GM12872 (cell line): ENCODE measurements around the gene GSTP1.

Experiments
- TF ChIP-seq, protein P1 (sequence below): IDR thresholded peaks from 3 replicates; pipeline ENCODE4 v1.5.1; 2011; ENCODE audit warnings: low read depth, mild to moderate bottlenecking, low read length, moderate library complexity; ENCODE audit not compliant: insufficient read depth

Gene GSTP1

GRCh38 chr11:67584881-67585873 is 1.6 kb downstream of the GSTP1 start:
- TF ChIP-seq, protein P1, sequence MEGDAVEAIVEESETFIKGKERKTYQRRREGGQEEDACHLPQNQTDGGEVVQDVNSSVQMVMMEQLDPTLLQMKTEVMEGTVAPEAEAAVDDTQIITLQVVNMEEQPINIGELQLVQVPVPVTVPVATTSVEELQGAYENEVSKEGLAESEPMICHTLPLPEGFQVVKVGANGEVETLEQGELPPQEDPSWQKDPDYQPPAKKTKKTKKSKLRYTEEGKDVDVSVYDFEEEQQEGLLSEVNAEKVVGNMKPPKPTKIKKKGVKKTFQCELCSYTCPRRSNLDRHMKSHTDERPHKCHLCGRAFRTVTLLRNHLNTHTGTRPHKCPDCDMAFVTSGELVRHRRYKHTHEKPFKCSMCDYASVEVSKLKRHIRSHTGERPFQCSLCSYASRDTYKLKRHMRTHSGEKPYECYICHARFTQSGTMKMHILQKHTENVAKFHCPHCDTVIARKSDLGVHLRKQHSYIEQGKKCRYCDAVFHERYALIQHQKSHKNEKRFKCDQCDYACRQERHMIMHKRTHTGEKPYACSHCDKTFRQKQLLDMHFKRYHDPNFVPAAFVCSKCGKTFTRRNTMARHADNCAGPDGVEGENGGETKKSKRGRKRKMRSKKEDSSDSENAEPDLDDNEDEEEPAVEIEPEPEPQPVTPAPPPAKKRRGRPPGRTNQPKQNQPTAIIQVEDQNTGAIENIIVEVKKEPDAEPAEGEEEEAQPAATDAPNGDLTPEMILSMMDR: no peak

GRCh38 chr11:67585911-67586310 is 2.3 kb downstream of the GSTP1 start:
- TF ChIP-seq, protein P1: no peak

GRCh38 chr11:67586568-67587250 is 3.1 kb downstream of the GSTP1 start:
- TF ChIP-seq, protein P1: no peak

DNA sequence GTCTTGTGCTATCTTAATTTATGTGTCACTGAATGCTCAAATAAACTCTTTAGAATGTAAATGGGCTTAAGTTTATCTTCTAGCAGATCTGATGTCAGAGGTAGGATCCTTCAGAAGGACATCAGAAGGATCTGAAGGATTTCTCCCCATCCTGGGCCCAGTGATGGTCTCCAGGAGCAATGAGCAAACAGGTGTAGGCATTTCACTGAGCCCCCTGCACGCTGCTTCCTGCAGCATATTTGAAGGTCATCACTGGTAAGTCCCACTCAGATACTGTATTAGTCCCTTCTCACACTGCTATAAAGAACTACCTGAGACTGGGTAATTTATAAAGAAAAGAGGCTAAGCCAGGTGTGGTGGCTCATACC is 4.5 kb downstream of the GSTP1 start:
- TF ChIP-seq, protein P1: no peak

DNA sequence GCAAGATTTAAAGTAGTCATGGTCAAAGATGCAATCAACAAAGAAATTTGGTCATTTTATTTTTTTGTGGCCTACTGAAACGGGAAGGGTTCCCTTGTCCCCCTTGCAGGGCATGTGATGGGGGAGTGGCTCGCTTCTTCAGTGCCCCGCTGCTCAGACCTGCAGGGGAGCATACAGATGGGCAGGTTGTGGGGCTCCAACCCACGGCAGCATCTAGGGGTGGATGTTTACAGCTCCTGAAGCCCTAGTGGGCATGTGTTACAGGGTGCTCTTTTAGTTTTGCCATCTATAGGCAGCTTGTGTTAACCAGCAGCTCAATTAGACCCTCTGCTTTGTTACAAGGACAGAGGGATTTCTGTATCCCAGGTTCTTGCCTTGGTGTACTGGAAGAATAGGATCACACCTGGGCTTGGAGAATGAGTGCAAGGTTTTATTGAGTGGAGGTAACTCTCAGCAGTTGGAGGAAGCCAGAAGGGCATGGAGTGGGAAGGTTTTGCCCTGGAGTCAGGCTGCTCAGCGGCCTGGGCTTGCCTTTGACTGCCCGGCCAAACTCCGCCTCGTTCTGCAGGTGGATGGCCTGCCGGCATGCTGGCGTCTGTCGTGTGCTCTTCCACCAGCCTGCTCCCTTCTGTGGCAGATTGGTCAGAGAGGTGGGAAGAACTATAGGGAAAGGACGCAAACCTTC is 9.4 kb downstream of the GSTP1 start:
- TF ChIP-seq, protein P1: no peak

GRCh38 chr11:67593565-67593905 is 9.9 kb downstream of the GSTP1 start:
- TF ChIP-seq, protein P1: no peak

DNA sequence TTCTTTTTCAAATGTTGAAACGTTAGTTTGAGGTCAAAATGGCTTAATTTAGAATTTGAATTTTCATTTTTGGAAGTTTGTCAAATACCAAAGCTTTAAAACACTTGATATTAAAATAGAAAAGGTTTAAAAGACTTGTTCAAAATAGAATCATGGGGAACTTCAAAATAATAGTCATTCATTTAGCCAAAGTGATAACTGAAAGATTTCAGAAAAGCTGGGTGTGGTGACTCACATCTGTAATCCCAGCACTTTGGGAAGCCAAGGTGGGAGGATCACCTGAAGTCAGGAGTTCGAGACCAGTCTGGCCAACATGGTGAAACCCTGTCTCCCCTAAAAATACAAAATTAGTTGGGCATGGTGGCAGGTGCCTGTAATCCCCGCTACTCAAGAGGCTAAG is 10.9 kb downstream of the GSTP1 start:
- TF ChIP-seq, protein P1: no peak
